T47D (cell line): Measurements from ENCODE around the gene AFF3.

ENCODE experiments used
- DNase-seq, 2 experiments: peaks; one replicate each; pipeline versions ENCODE4 v3.0.0 to v3.0.0-alpha.2; 2011 to 2012; ENCODE audit warnings: low read depth in 1 of 2, low spot score in 1 of 2
- JUND ChIP-seq: IDR thresholded peaks from 2 replicates; pipeline ENCODE4 v1.6.1; 2012; ENCODE audit warnings: low read depth
- in situ Hi-C: cut with HindIII; loops from 2 replicates; pipeline ENCODE4 v1.10.0; 2016; ENCODE audit warnings: low sequenced_read_pairs, low pct_unique_long_range_greater_than_20kb

Gene AFF3

DNA sequence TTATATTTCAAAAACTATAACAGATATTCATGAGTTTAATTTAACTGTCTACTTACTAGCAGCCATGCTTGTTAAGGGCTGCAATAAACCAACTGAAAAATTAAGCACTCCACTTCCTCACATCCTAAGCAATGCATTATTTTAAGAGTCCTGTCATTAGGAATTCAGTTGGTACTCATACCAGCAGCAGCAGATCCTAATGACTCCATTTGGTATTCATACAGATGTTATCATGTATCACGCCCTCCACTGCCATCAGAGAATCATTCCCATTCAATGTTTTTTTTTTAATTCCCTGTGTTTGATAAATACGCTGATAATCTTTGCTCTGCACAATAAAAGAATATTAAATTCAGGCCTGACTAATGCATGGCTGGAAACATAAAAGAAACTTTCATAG, 236.8 kb downstream of the AFF3 start:
- no peak for TF ChIP-seq JUND
- in situ Hi-C loops: no loop called here
- no peak for DNase-seq

DNA sequence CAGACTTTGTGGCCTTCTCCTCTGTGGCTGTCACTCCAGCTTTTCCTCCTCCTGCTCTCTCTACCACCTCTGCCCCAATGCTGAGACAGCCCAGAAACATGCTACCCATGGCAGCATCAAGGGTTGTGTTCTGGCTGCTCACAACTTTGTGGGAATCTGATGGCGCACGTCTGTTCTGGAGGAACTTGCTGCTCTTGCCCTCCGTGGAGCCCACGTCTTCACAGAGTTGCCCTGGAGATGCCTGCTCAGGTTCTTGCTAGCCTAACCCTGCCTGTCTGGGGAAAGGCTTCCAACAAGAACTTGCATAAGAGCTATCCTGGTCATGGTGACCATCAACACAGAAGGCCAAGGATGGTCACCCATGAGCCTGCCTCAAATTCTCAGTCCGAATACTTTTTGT, 237.4 kb downstream of the AFF3 start:
- DNase-seq: no peak
- in situ Hi-C loops: no loop called here
- TF ChIP-seq JUND: no peak

DNA sequence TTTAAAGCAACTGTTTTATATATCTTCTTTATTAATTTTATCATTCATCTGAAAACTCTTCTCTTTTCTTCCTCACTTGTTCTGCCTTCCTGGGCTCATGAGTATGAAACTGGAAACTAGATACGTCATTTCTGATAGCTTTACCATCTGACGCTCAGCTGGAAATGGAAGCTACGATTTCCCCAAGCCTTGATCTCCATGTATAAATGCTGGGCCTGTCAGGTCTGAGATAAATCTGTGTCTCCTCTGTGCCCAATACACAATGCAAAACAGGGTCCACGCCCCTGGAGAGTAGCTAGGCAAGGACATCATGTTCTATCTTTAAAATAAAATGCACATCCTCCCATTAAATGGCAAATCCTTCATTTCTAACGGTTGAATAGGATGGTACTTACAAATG, 238.4 kb downstream of the AFF3 start:
- no peak for DNase-seq
- no peak for TF ChIP-seq JUND
- in situ Hi-C loops: no loop called here

DNA sequence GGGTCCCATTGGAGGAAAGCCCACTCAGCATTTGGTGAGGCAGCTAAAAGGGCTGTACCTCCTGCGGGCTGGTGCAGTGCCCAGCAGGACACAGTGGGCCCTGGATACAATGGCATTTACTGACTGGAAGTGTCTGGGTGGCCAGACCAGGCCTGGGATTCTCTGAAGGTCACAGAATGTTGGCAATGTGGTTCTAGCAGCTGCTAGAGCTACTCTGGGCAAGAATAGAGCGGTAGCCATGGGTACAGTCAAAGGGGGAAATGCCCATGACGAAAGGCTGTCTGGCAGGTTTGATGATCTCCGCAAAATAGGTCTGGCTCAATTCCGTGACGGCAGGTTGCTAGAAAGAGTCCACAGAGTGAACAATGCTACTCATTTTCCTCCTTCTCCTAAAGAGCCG, 241.8 kb downstream of the AFF3 start:
- DNase-seq: no peak
- in situ Hi-C loops: no loop called here
- no peak for TF ChIP-seq JUND

DNA sequence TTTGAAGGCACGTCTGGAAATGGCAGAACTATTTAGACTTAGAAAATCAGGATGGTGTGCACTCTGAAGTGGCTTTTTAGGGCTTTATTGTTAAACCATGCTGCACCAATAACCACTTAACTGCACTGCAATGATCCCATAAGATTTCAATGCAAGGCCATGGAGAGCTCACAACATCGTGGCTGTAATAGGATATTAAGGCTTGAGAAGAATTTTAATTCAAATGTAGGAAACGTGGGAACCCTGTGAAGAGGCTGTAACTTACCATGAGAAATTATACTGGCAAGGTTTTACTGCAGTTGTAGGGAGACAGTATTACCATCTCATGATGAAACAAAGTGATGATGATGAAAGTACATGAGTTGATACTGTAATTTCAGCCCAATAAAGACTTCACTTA, 242.5 kb downstream of the AFF3 start:
- DNase-seq: no peak
- no peak for TF ChIP-seq JUND
- in situ Hi-C loops: no loop called here

DNA sequence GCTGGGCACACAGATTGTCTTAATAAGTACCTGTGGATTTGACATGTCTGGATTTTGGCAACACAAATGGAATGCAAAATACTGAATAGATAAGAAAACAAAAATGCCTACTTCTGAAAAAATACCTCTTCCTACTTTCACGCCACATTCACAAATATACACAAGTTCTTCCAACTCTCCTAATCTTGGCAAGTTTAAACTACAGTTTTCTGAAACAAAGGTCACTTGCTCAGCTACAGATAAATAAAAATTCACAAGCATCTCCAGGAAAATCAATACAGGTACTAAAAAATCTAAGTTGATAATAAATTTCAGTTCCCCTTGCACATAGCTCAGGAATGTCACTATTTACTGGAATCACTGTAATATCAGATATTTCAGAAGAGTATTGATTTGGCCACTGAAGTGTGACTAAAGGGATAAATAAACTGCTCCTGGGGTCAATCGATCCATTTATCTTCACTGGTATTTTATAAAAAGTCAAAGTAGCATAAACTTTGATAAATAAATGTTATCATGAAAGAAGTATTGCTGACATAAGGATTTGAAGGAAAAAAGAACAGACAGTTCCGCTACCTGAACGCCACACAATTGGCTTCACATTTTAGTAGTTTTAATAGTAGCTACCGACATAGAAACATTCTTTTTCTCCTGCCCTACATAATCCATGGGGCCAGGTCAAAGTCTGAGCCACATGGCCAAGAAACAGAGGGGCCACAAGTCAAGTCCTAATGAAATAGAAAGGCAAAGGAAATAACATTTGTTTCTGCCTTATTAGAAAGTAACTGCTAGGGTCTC, 243.1 kb downstream of the AFF3 start:
- in situ Hi-C loops: no loop called here
- TF ChIP-seq JUND: no peak
- no peak for DNase-seq

DNA sequence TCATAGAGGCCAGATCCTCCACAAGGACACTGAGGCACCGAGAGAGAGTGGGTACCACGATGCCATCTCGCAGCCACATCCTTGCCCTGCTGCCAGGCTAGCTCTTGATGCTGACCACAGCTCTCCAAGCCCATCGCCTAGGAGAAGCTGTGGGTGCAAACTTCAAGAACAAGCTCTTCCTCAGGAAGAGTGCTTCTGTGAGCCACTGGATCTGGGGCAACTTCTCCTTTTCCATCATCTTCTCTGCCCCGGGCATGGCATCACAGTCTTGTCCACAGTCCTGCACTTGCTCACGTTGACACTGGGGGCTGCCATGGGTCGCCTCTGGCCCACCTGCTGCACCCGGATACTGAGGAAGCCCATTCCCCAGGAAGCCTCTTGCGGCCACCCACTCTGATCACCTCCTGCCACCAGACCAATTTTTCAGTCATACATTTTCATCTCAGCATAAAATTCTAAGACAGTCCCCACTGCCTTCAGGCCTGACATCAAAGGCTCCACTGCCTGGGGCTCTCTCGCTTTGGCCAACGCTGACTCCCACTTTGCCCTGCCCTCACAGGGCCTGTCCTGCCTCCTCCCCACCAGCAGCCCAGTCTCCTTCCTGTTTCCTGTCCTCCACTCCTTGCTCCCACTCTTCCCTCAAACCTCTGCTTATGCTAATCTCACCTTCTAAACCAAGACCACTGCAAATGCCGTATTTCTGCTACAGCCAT, 243.9 kb downstream of the AFF3 start:
- in situ Hi-C loops: no loop called here
- TF ChIP-seq JUND: no peak
- DNase-seq: no peak

DNA sequence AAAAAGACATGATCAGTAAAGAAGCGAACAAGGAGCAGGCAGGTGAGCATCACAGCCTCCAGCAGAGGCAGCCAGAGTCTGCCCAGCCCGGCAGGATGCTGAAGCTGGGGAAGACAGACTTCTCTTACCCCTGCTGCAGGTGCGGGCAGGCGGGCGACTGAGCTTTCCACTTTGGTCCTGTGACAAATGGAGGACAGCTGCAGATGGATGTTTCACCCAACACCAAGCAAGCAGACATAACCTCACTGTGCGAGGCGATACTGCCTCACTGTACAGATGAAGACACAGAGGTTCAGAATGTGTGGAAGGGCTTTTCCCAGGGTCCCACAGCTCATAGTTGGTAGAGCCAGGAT, 251.0 kb downstream of the AFF3 start:
- in situ Hi-C loops: no loop called here
- TF ChIP-seq JUND: no peak
- no peak for DNase-seq

GRCh38 chr2:99890568-99891427, 251.6 kb downstream of the AFF3 start:
- no peak for DNase-seq
- no peak for TF ChIP-seq JUND
- in situ Hi-C loops: no loop called here

GRCh38 chr2:99888617-99889016, 253.8 kb downstream of the AFF3 start:
- DNase-seq: no peak
- no peak for TF ChIP-seq JUND
- in situ Hi-C loops: no loop called here

- no peak for DNase-seq
- in situ Hi-C loops: no loop called here
- no peak for TF ChIP-seq JUND
Measured at GRCh38 chr2:99886418-99886817, 256.0 kb downstream of the AFF3 start.

DNA sequence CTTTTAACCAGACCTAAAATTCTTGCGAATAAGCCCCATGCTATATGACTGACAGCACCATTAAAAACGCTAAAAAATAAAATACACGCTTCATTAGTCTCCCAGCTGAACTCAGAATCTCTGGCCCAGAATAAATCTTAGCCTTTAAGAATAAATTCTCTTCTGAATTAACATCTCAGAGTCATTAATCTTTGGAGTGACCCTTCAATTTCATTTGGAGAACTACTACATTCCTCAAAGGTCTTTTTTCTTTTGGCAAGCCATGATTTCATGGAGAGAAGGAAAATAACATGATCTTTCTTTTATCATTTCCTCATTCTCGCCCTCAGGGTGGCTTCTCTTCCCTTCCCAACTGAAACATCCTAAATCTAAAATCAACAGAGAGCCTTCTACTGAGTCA, 259.0 kb downstream of the AFF3 start:
- TF ChIP-seq JUND: no peak
- in situ Hi-C loops: no loop called here
- no peak for DNase-seq
